ENCODE results near the gene MMP17.

- no peak for TF ChIP-seq RCOR1 (IDR thresholded peaks at IDR 0.05; ENCODE audit: low read length)
- TF ChIP-seq EP300 (IDR thresholded peaks at IDR 0.05; ENCODE audit: borderline replicate concordance in 1 of 2, low read depth in 1 of 2, low read length in 1 of 2), result no peak
- TF ChIP-seq CTCF (IDR thresholded peaks at IDR 0.05), result no peak
- TF ChIP-seq, protein P1, sequence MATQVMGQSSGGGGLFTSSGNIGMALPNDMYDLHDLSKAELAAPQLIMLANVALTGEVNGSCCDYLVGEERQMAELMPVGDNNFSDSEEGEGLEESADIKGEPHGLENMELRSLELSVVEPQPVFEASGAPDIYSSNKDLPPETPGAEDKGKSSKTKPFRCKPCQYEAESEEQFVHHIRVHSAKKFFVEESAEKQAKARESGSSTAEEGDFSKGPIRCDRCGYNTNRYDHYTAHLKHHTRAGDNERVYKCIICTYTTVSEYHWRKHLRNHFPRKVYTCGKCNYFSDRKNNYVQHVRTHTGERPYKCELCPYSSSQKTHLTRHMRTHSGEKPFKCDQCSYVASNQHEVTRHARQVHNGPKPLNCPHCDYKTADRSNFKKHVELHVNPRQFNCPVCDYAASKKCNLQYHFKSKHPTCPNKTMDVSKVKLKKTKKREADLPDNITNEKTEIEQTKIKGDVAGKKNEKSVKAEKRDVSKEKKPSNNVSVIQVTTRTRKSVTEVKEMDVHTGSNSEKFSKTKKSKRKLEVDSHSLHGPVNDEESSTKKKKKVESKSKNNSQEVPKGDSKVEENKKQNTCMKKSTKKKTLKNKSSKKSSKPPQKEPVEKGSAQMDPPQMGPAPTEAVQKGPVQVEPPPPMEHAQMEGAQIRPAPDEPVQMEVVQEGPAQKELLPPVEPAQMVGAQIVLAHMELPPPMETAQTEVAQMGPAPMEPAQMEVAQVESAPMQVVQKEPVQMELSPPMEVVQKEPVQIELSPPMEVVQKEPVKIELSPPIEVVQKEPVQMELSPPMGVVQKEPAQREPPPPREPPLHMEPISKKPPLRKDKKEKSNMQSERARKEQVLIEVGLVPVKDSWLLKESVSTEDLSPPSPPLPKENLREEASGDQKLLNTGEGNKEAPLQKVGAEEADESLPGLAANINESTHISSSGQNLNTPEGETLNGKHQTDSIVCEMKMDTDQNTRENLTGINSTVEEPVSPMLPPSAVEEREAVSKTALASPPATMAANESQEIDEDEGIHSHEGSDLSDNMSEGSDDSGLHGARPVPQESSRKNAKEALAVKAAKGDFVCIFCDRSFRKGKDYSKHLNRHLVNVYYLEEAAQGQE (IDR thresholded peaks at IDR 0.05; ENCODE audit: low read depth, low read length), result no peak
- no peak for TF ChIP-seq MAX (IDR thresholded peaks at IDR 0.05; ENCODE audit: low read depth)
Observed at GRCh38 chr12:131900397-131900796, 72.2 kb downstream of the MMP17 start.
